ENCODE results near the gene CAMK1D.

CAMK1D gene

DNA sequence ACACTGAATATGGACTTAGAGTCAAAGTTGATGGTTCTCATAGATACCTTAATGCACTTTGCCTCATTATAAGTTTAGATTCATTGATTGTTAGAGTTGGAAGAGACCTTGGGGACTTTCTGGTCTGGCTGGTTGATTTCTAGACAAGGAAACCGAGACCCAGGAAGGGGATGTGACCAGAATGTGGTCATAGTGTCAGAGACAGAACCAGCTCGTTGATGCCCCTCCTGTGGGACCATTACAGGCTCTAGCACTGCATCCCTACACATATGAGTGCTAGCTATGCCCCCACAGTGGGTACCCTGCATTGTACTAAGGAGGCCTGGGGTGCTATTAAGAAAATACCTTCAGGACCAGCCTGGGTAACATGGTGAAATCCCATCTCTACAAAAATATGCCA is 306.6 kb downstream of the CAMK1D start:
- in situ Hi-C loops (cut with HindIII; ENCODE audit: low sequenced_read_pairs): no loop called here
- no peak overlapping the region for H3K4me3 ChIP-seq (ENCODE audit: low read depth, low read length)
- TF ChIP-seq, protein P1, sequence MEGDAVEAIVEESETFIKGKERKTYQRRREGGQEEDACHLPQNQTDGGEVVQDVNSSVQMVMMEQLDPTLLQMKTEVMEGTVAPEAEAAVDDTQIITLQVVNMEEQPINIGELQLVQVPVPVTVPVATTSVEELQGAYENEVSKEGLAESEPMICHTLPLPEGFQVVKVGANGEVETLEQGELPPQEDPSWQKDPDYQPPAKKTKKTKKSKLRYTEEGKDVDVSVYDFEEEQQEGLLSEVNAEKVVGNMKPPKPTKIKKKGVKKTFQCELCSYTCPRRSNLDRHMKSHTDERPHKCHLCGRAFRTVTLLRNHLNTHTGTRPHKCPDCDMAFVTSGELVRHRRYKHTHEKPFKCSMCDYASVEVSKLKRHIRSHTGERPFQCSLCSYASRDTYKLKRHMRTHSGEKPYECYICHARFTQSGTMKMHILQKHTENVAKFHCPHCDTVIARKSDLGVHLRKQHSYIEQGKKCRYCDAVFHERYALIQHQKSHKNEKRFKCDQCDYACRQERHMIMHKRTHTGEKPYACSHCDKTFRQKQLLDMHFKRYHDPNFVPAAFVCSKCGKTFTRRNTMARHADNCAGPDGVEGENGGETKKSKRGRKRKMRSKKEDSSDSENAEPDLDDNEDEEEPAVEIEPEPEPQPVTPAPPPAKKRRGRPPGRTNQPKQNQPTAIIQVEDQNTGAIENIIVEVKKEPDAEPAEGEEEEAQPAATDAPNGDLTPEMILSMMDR (IDR thresholded peaks at IDR 0.05; ENCODE audit: low read depth, low read length, missing control alignments): no peak
- DNase-seq (ENCODE audit: low read depth): no peak

DNA sequence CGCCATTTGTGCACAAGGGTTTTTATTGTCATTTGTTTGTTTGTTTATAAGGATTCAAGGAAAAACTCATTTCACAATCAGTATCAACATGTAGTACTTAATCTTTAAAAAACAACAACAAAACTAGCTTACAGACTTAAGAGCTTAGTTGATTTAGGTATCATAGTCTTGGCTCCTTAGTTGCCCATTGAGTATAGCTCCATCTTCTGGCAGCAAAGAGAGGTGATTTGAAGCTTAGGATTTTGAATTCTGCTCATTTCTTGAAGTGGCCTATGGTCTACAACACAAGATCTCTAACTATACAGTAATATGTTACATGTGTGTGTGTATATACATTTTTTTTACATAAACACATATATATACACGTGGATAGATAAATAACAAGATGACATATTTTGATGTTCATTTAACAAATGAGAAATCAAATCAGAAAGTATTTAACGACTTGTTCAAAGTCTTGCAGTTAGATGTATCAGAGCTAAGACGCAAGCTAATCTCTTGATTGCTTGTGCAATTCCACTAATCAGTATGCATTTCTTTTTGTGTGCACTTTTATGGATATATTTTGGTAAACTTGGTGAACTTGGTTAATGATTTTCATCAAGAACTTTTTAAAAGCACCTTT is 307.3 kb downstream of the CAMK1D start:
- H3K4me3 ChIP-seq (ENCODE audit: low read depth, low read length): no peak overlapping the region
- TF ChIP-seq, protein P1 (IDR thresholded peaks at IDR 0.05; ENCODE audit: low read depth, low read length, missing control alignments): peak; percentile 68
- peak; percentile 39 for DNase-seq (ENCODE audit: low read depth)
- in situ Hi-C loops (cut with HindIII; ENCODE audit: low sequenced_read_pairs): no loop called here

DNA sequence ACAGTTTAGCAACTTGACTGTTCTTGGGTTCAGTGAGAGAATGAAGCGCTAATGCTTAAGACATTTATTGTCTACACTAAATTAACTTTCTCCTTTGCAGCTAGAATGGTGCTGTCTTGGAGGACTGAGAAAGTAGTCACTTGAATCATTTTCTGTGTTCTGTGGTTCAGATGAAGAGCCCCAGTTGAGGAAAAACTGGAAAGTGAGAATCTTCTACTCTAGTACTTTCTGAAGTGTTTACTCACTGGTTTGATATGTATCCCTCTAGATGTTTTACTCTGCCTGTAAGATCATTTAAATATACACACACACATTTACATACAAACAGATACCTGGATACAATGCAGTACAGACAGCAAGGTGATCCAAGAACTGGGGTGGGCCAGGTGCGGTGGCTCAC is 308.1 kb downstream of the CAMK1D start:
- no peak overlapping the region for H3K4me3 ChIP-seq (ENCODE audit: low read depth, low read length)
- TF ChIP-seq, protein P1 (IDR thresholded peaks at IDR 0.05; ENCODE audit: low read depth, low read length, missing control alignments): no peak
- in situ Hi-C loops (cut with HindIII; ENCODE audit: low sequenced_read_pairs): no loop called here
- DNase-seq (ENCODE audit: low read depth): no peak

DNA sequence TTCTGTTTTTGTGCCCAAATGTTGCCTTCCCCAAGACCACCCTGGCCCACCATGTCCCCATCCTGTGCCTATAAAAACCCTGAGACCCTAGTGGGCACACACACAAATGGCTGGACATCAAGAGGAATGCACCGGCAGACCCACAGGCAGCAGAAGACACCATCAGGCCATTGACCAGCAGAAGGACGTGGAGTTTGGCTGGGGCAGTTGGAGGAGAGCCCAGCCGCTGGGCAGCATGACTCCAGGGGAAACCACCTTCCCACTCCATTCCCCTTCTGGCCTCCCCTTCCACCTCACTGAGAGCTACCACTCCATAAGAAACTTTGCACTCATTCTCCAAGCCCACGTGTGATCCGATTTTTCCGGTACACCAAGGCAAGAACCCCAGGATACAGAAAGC is 309.2 kb downstream of the CAMK1D start:
- H3K4me3 ChIP-seq (ENCODE audit: low read depth, low read length): no peak overlapping the region
- no peak for DNase-seq (ENCODE audit: low read depth)
- TF ChIP-seq, protein P1 (IDR thresholded peaks at IDR 0.05; ENCODE audit: low read depth, low read length, missing control alignments): no peak
- in situ Hi-C loops (cut with HindIII; ENCODE audit: low sequenced_read_pairs): no loop called here

DNA sequence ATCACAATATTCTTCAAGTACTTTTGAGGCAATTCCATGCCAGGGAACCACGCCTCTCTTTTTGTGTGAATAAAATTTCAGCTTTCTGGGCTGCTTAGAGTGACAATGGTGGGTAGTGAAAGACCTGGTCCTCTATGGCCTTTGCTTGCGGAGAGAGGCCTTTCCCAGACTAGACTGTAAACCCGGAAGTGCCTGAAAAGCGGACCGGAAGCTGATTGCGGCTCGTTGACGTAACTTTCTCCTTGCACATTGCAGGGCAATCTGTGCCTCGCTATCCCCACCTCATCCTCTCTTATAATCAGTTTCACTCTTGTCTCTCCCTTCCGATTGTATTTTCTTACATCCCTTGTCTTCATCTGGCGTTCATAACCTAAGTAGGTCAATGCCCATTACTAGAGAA is 310.4 kb downstream of the CAMK1D start:
- no peak overlapping the region for H3K4me3 ChIP-seq (ENCODE audit: low read depth, low read length)
- in situ Hi-C loops (cut with HindIII; ENCODE audit: low sequenced_read_pairs): no loop called here
- DNase-seq (ENCODE audit: low read depth): no peak
- TF ChIP-seq, protein P1 (IDR thresholded peaks at IDR 0.05; ENCODE audit: low read depth, low read length, missing control alignments): no peak

DNA sequence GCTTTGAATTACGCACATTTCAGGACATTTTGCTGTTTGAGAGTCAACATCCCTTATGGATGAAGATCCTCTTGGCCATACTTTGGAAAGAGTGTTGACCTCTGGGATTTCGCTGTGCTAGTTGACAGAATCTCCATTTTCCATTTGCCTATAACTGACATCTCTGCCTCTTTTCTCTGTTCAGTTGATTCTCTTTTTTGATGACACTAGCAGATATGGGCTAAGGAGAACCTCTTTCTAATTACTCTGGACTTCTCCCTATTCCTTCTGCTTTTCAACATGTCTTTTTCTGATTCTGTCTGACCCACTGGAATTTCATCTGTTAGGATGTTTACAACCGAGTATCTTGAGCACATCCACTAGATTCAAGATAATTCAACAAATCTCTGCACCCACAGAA is 311.5 kb downstream of the CAMK1D start:
- DNase-seq (ENCODE audit: low read depth): no peak
- TF ChIP-seq, protein P1 (IDR thresholded peaks at IDR 0.05; ENCODE audit: low read depth, low read length, missing control alignments): no peak
- in situ Hi-C loops (cut with HindIII; ENCODE audit: low sequenced_read_pairs): no loop called here
- no peak overlapping the region for H3K4me3 ChIP-seq (ENCODE audit: low read depth, low read length)

Measured in astrocyte of the cerebellum (primary cell).